Calu3 (cell line): ENCODE measurements around the gene FAAH. TPM values are rescaled to one million over a fixed set of nuclear protein-coding genes. Genes with fewer than 3 reads are reported as not detected.

Source experiments
- BruUV-seq: library from RNA; stranded (reverse); fragments of 400-500 nt; replicated peaks from 2 replicates; lab custom pipeline; 2021; lab: Mats Ljungman, UMichigan
- CTCF ChIA-PET: fragments of 300-600 bp; sonication (Branson Sonifier 250); formaldehyde crosslinking; loops from one replicate; lab custom pipeline; 2022; ENCODE audit warnings: antibody characterized with exemption; lab: Charles Lee
- DNase-seq: peaks from one replicate; pipeline ENCODE4 v3.0.0; 2022
- H3K27ac Mint-ChIP-seq: one replicate; pipeline ENCODE4 v1.8.0; 2022; ENCODE audit warnings: mixed read lengths; ENCODE audit not compliant: unreplicated experiment
- H3K27me3 Mint-ChIP-seq: one replicate; pipeline ENCODE4 v1.8.0; 2022; ENCODE audit warnings: mixed read lengths; ENCODE audit not compliant: unreplicated experiment
- H3K36me3 Mint-ChIP-seq: one replicate; pipeline ENCODE4 v1.8.0; 2022; ENCODE audit warnings: mild to moderate bottlenecking, moderate library complexity, mixed read lengths; ENCODE audit not compliant: insufficient read depth, unreplicated experiment
- H3K4me1 Mint-ChIP-seq: one replicate; pipeline ENCODE4 v1.8.0; 2022; ENCODE audit warnings: mild to moderate bottlenecking, low read depth, mixed read lengths; ENCODE audit not compliant: unreplicated experiment
- H3K4me3 Mint-ChIP-seq: one replicate; pipeline ENCODE4 v1.8.0; 2022; ENCODE audit warnings: mild to moderate bottlenecking, low read depth, moderate library complexity, mixed read lengths; ENCODE audit not compliant: unreplicated experiment
- H3K9me3 Mint-ChIP-seq: one replicate; pipeline ENCODE4 v1.8.0; 2022; ENCODE audit warnings: low read depth, mixed read lengths; ENCODE audit not compliant: unreplicated experiment
- CTCF ChIP-seq: fragments of 200-600 bp; IDR thresholded peaks from one replicate; pipeline ENCODE4 v1.8.0; 2022; ENCODE audit warnings: antibody characterized with exemption; ENCODE audit not compliant: unreplicated experiment
- intact Hi-C: fragments of 100-400 bp; cut with micrococcal nuclease; formaldehyde crosslinking; loops from one replicate; pipeline ENCODE4 v1.10.0; 2022; ENCODE audit not compliant: unreplicated experiment
- total RNA-seq: library from RNA; stranded (reverse); gene quantifications from 2 replicates; pipeline ENCODE4 v1.2.3, GENCODE V29; 2022

The FAAH gene
- total RNA-seq, 1 experiment from 2014 or later = 31.4 TPM

GRCh38 chr1:46412893-46413595 lies 18.9 kb downstream of the FAAH start:
- no peak for TF ChIP-seq CTCF
- Mint-ChIP-seq H3K9me3 (no peaks in the 10 kb centered on the region), H3K4me1 (no peaks in the 10 kb centered on the region), H3K27ac (no peak overlapping the region), H3K36me3 (peaks cover 18% of the 10 kb centered on the region), H3K27me3 (no peaks in the 10 kb centered on the region), H3K4me3 (no peak overlapping the region)
- CTCF ChIA-PET = interaction anchor here (1.0 kb wide), 1 partner anchor 34 kb away, joined by 3 read pairs; no protein-coding TSS in a partner anchor
- BruUV-seq = no TSS peak
- DNase-seq = no peak
- intact Hi-C loops = no loop called here

GRCh38 chr1:46413596-46413985 lies 19.5 kb downstream of the FAAH start:
- Mint-ChIP-seq H3K9me3 (no peaks in the 10 kb centered on the region), H3K4me1 (no peaks in the 10 kb centered on the region), H3K4me3 (no peak overlapping the region), H3K36me3 (peaks cover 18% of the 10 kb centered on the region), H3K27ac (no peak overlapping the region), H3K27me3 (no peaks in the 10 kb centered on the region)
- peak; percentile 44 for TF ChIP-seq CTCF
- CTCF ChIA-PET = interaction anchor here (1.0 kb wide), 1 partner anchor 33 kb away, joined by 3 read pairs; no protein-coding TSS in a partner anchor
- no TSS peak for BruUV-seq
- DNase-seq = peak; percentile 22
- intact Hi-C loops = no loop called here

GRCh38 chr1:46415514-46415913 lies 21.4 kb downstream of the FAAH start:
- H3K4me3 Mint-ChIP-seq = no peak overlapping the region
- no peaks in the 10 kb centered on the region for H3K27me3 Mint-ChIP-seq
- no peak overlapping the region for H3K27ac Mint-ChIP-seq
- CTCF ChIA-PET = interaction anchor here (1.1 kb wide), 1 partner anchor 10 kb away, joined by 6 read pairs; no protein-coding TSS in a partner anchor
- no peak for TF ChIP-seq CTCF
- no TSS peak for BruUV-seq
- H3K9me3 Mint-ChIP-seq = no peaks in the 10 kb centered on the region
- intact Hi-C loops = no loop called here
- DNase-seq = no peak
- peaks cover 18% of the 10 kb centered on the region for H3K36me3 Mint-ChIP-seq
- no peaks in the 10 kb centered on the region for H3K4me1 Mint-ChIP-seq

- Mint-ChIP-seq H3K4me1 (no peaks in the 10 kb centered on the region), H3K27ac (no peak overlapping the region), H3K9me3 (peaks cover 3% of the 10 kb centered on the region), H3K36me3 (peaks cover 5% of the 10 kb centered on the region), H3K27me3 (peaks cover 27% of the 10 kb centered on the region), H3K4me3 (no peak overlapping the region)
- no peak for TF ChIP-seq CTCF
- CTCF ChIA-PET = no interaction called here
- no TSS peak for BruUV-seq
- DNase-seq = no peak
- intact Hi-C loops = no loop called here
Observed at GRCh38 chr1:46418976-46419375, 24.9 kb downstream of the FAAH start.
